Ovary (tissue), 9 donors: ENCODE measurements around the gene HRG. TPM values are rescaled to one million over a fixed set of nuclear protein-coding genes. Genes with fewer than 3 reads are reported as not detected.
"Not testable (repeated sequence)": the region's sequence is repeated elsewhere in the genome, so short reads cannot be mapped to it uniquely, and the experiment has no call there.

ENCODE experiments used
- DNase-seq, 5 donors: peaks; one replicate each; pipeline ENCODE4 v3.0.0-alpha.2; 2019 to 2020
- H3K27ac ChIP-seq, 2 donors: fragments of 200-600 bp; one replicate each; pipeline versions ENCODE4 v1.5.1 to v1.8.0; 2019 to 2022
- H3K27me3 ChIP-seq: fragments of 200-600 bp; one replicate; pipeline ENCODE4 v1.8.0; 2022
- H3K36me3 ChIP-seq: fragments of 200-600 bp; sonication (generic); one replicate; pipeline ENCODE4 v1.5.1; 2019
- H3K4me1 ChIP-seq: one replicate; pipeline ENCODE4 v1.8.1; 2013; ENCODE audit warnings: mild to moderate bottlenecking, moderate library complexity; ENCODE audit not compliant: insufficient read depth
- H3K4me3 ChIP-seq: fragments of 200-600 bp; sonication (generic); one replicate; pipeline ENCODE4 v1.5.1; 2017
- H3K9me3 ChIP-seq, 2 donors: fragments of 200-600 bp in 1 of 2; sonication (generic) in 1 of 2; one replicate each; pipeline versions ENCODE4 v1.5.1 to v1.8.1; 2013 to 2019; ENCODE audit warnings: mild to moderate bottlenecking in 1 of 2, moderate library complexity in 1 of 2
- CTCF ChIP-seq, 3 donors: fragments of 450-650 bp in 2 of 3; fragments of 200-600 bp in 1 of 3; IDR thresholded peaks; one replicate each; pipeline versions ENCODE4 v1.5.1 to v1.8.0; 2016 to 2022; ENCODE audit warnings: antibody characterized with exemption in 3 of 3, mild to moderate bottlenecking in 1 of 3
- EP300 ChIP-seq: sonication (generic); formaldehyde crosslinking; IDR thresholded peaks from one replicate; pipeline ENCODE4 v1.6.1; 2017; ENCODE audit warnings: antibody characterized with exemption
- POLR2A ChIP-seq: fragments of 450-650 bp; IDR thresholded peaks from one replicate; pipeline ENCODE4 v1.6.1; 2017; ENCODE audit warnings: antibody characterized with exemption, mild to moderate bottlenecking, moderate library complexity
- WGBS, 3 donors: extraction: QIAGEN DNeasy Blood & Tissue Kit in 1 of 3; methylation state at CpG; one replicate each; pipeline versions ENCODE4 v1.1.5 to v1.1.7; 2013 to 2017; 5-methylcytosine and 5-hydroxymethylcytosine counted together
- intact Hi-C, 4 donors: fragments of 100-400 bp; cut with DNase I; formaldehyde crosslinking; loops; one replicate each; pipeline versions ENCODE4 v1.11.0 to v1.15.1; 2022 to 2023
- polyA plus RNA-seq, 2 donors: library from polyadenylated mRNA; stranded (reverse); fragments of 200-250 nt in 1 of 2; fragments of 350-450 nt in 1 of 2; fragmentation: Illumina TruSeq in 1 of 2; extraction: RNeasy Lipid Tissue Mini Kit (QIAGEN cat#74804) in 1 of 2; gene quantifications; one replicate each; pipeline ENCODE4 v1.2.3, GENCODE V29; 2013 to 2014
- total RNA-seq, 7 donors: library from RNA; depleted of rRNA in 2 of 7; stranded (reverse); fragments of >200 nt in 2 of 7; fragmentation: NEBNext Ultra II Directional in 3 of 7; extraction: Animal tissue kit (Norgen Biotek cat#: 25700) in 3 of 7; gene quantifications; one replicate each; pipeline versions ENCODE4 v1.1.0 to v1.2.4, GENCODE V29; 2016 to 2023
- donor health status: DM: no; HTN: no; CAD: no; lungs with moderate emphysema.
- donor health status: DM: no; HTN: no; CAD: no.
- donor health status: Bipolar disorder and iron deficiency.
- donor health status: DM: yes; HTN: yes; CAD: no.
- donor health status: DM: no; HTN: no; CAD: no.
- donor health status: DM: yes; HTN: yes; CAD: no.

HRG gene
- total and polyA plus RNA-seq, 9 donors: 0.13 TPM; not detected in 8

- H3K4me1 ChIP-seq: no peaks in the 10 kb centered on the region
- intact Hi-C loops: no loop called here
- WGBS, 3 donors: 46 to 52% (median 47%) methylated on average over 3 of the region's 3 CpGs
- H3K27me3 ChIP-seq: no peaks in the 10 kb centered on the region
- H3K4me3 ChIP-seq: no peak overlapping the region
- TF ChIP-seq POLR2A (no peak), CTCF (IDR thresholded peaks at IDR 0.05) (no peak), EP300 (no peak)
- no peak overlapping the region for H3K27ac ChIP-seq
- no peaks in the 10 kb centered on the region for H3K36me3 ChIP-seq
- peaks cover 0 to 3% of the 10 kb centered on the region in 2 donors for H3K9me3 ChIP-seq
- DNase-seq: no peak
Observed at GRCh38 chr3:186682812-186683211, 17.0 kb downstream of the HRG start.

DNA sequence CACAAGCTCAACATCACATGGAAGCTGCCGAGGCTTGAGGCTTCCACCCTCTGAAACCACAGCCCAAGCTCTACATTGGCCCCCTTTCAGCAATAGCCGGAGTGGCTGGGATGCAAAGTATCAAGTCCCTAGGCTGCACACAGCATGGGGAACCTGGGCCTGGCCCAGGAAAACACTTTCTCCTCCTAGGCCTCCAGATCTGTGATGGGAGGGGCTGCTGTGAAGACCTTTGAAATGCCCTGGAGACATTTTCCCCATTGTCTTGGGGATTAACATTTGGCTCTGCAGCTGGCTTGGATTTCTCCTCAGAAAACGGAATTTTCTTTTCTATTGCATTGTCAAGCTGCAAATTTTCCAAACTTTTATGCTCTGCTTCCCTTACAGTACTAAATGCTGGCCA lies 18.2 kb downstream of the HRG start:
- H3K4me1 ChIP-seq: no peaks in the 10 kb centered on the region
- H3K36me3 ChIP-seq: no peaks in the 10 kb centered on the region
- intact Hi-C loops: no loop called here
- H3K27ac ChIP-seq: no peak overlapping the region
- H3K27me3 ChIP-seq: no peaks in the 10 kb centered on the region
- WGBS, 3 donors: 66 to 81% (median 77%) methylated on average over 3 of the region's 3 CpGs
- peaks cover 0 to 3% of the 10 kb centered on the region in 2 donors for H3K9me3 ChIP-seq
- H3K4me3 ChIP-seq: no peak overlapping the region
- TF ChIP-seq CTCF (IDR thresholded peaks at IDR 0.05) (no peak), POLR2A (no peak), EP300 (no peak)
- no peak for DNase-seq

DNA sequence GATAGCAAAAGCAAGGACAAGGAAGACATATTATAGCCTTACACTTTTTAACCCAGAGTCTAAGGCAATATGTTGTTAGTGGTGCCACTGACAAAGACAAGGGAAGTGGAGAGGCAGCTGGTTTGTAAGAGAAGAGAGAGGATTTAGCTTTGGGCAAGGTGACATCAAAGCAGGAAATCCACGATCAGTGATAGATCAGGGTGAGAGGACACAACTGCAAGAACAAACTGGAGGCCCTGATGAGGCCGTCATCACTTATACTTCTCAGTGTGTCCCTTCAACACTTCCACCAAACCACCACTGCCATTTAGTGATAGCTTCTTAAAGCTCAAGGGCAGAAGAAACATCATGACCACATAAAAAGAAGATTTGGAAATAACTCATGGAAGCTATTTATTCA lies 20.7 kb downstream of the HRG start:
- DNase-seq, H3K4me3 ChIP-seq, H3K4me1 ChIP-seq, H3K27ac ChIP-seq, H3K36me3 ChIP-seq, H3K27me3 ChIP-seq, H3K9me3 ChIP-seq, intact Hi-C loops: not testable (repeated sequence)
- 75 to 87% (median 79%) methylated on average over 2 of the region's 2 CpGs for whole genome bisulfite sequencing, 3 donors

DNA sequence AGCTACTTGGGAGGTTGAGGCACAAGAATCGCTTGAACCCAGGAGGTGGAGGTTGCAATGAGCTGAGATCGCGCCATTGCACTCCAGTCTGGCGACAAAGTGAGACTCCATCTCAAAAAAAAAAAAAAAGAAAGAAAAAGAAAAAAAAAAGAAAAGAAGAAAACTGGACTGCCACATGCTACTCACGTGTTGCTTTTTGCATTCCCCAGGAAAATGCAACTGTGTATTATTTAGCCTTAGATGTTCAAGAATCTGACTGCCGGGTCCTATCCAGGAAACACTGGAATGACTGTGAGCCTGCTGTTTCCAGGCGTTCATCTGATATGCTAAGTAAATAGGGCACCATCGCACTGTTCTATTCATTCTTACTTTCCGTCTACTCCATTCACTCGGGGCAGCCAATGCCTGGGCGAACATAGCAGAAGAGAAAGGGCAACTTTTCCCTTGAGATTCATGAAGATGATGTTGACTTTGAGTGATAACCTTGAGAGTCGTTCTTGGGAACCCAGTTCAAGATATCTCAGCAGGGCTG lies 21.4 kb downstream of the HRG start:
- no peak for TF ChIP-seq POLR2A
- TF ChIP-seq CTCF (IDR thresholded peaks at IDR 0.05): no peak
- TF ChIP-seq EP300: no peak
- Histone ChIP-seq H3K36me3 (no peaks in the 10 kb centered on the region), H3K27ac (no peak overlapping the region), H3K4me1 (no peaks in the 10 kb centered on the region), H3K9me3 (peaks cover 0 to 3% of the 10 kb centered on the region in 2 donors), H3K4me3 (no peak overlapping the region), H3K27me3 (no peaks in the 10 kb centered on the region)
- DNase-seq: no peak
- WGBS, 3 donors: 79 to 86% (median 84%) methylated on average over 12 of the region's 12 CpGs
- intact Hi-C loops: no loop called here

GRCh38 chr3:186690304-186690703 lies 24.5 kb downstream of the HRG start:
- H3K27ac ChIP-seq, H3K9me3 ChIP-seq, DNase-seq, H3K36me3 ChIP-seq, H3K4me3 ChIP-seq, intact Hi-C loops, H3K27me3 ChIP-seq, H3K4me1 ChIP-seq: not testable (repeated sequence)
- 81 to 96% (median 91%) methylated on average over 1 of the region's 1 CpG for WGBS, 3 donors

- Histone ChIP-seq H3K4me3 (no peak overlapping the region), H3K4me1 (no peaks in the 10 kb centered on the region), H3K36me3 (no peaks in the 10 kb centered on the region), H3K9me3 (no peaks in the 10 kb centered on the region), H3K27ac (no peak overlapping the region), H3K27me3 (no peaks in the 10 kb centered on the region)
- DNase-seq: no peak
- no peak for TF ChIP-seq POLR2A
- no peak for TF ChIP-seq EP300
- no peak for TF ChIP-seq CTCF (IDR thresholded peaks at IDR 0.05)
- intact Hi-C loops: no loop called here
- WGBS, 3 donors: 88 to 93% (median 91%) methylated on average over 7 of the region's 7 CpGs
Observed at GRCh38 chr3:186691676-186692075, 25.9 kb downstream of the HRG start.
